Neural progenitor cell (in vitro differentiated cells): Measurements from ENCODE around the gene RHO. TPM values are rescaled to one million over a fixed set of nuclear protein-coding genes. Genes with fewer than 3 reads are reported as not detected.

Experiments
- DNase-seq: peaks from one replicate; pipeline ENCODE4 v3.0.0-alpha.2; 2016; ENCODE audit warnings: low spot score
- H2AFZ ChIP-seq: fragments of 200-600 bp; sonication (generic); replicated peaks from 2 replicates; pipeline ENCODE4 v1.6.1; 2016; ENCODE audit warnings: antibody characterized with exemption
- H3F3A ChIP-seq: fragments of 200-600 bp; sonication (generic); 2 replicates; pipeline ENCODE4 v1.6.1; 2016; ENCODE audit warnings: antibody characterized with exemption, low read depth
- H3K27ac ChIP-seq: fragments of 200-600 bp; sonication (generic); 2 replicates; pipeline ENCODE4 v1.5.1; 2016; ENCODE audit warnings: mild to moderate bottlenecking
- H3K27me3 ChIP-seq: fragments of 200-600 bp; sonication (generic); 2 replicates; pipeline ENCODE4 v1.6.1; 2016; ENCODE audit warnings: mild to moderate bottlenecking, moderate library complexity
- H3K36me3 ChIP-seq: fragments of 200-600 bp; sonication (generic); 2 replicates; pipeline ENCODE4 v1.5.1; 2016
- H3K4me1 ChIP-seq: fragments of 200-600 bp; sonication (generic); 2 replicates; pipeline ENCODE4 v1.6.1; 2016; ENCODE audit warnings: mixed run types
- H3K4me2 ChIP-seq: fragments of 200-600 bp; sonication (generic); 2 replicates; pipeline ENCODE4 v1.6.1; 2016
- H3K4me3 ChIP-seq: fragments of 200-600 bp; sonication (generic); 2 replicates; pipeline ENCODE4 v1.5.1; 2016
- H3K79me2 ChIP-seq: fragments of 200-600 bp; sonication (generic); 2 replicates; pipeline ENCODE4 v1.6.1; 2016; ENCODE audit warnings: low read depth
- H3K9ac ChIP-seq: fragments of 200-600 bp; sonication (generic); 2 replicates; pipeline ENCODE4 v1.6.1; 2016
- H3K9me3 ChIP-seq: fragments of 200-600 bp; sonication (generic); 2 replicates; pipeline ENCODE4 v1.5.1; 2016; ENCODE audit warnings: low read depth
- H4K20me1 ChIP-seq: fragments of 200-600 bp; sonication (generic); 2 replicates; pipeline ENCODE4 v1.6.1; 2016; ENCODE audit warnings: low read depth
- H3K27ac Mint-ChIP-seq: 3 replicates; pipeline ENCODE4 v1.8.0; 2021; ENCODE audit warnings: mixed read lengths
- H3K27me3 Mint-ChIP-seq: 2 replicates; pipeline ENCODE4 v1.8.0; 2022; ENCODE audit warnings: low read depth, mild to moderate bottlenecking, inconsistent platforms, moderate library complexity, mixed read lengths; ENCODE audit not compliant: insufficient read depth
- H3K36me3 Mint-ChIP-seq: 3 replicates; pipeline ENCODE4 v1.8.0; 2021; ENCODE audit warnings: mixed read lengths
- H3K4me1 Mint-ChIP-seq: 3 replicates; pipeline ENCODE4 v1.8.0; 2021; ENCODE audit warnings: mixed read lengths
- H3K4me3 Mint-ChIP-seq: 3 replicates; pipeline ENCODE4 v1.8.0; 2021; ENCODE audit warnings: mild to moderate bottlenecking, moderate library complexity, mixed read lengths
- H3K9me3 Mint-ChIP-seq: 3 replicates; pipeline ENCODE4 v1.8.0; 2020; ENCODE audit warnings: mixed read lengths
- CTCF ChIP-seq: fragments of 200-600 bp; sonication (generic); IDR thresholded peaks from 2 replicates; pipeline ENCODE4 v1.5.1; 2017; ENCODE audit warnings: antibody characterized with exemption, mild to moderate bottlenecking
- EZH2 ChIP-seq: fragments of 200-600 bp; sonication (generic); IDR thresholded peaks from 2 replicates; pipeline ENCODE4 v1.6.1; 2017; ENCODE audit warnings: antibody characterized with exemption, mild to moderate bottlenecking, moderate library complexity
- EZH2phosphoT487 ChIP-seq: fragments of 200-600 bp; sonication (generic); IDR thresholded peaks from 2 replicates; pipeline ENCODE4 v1.6.1; 2017; ENCODE audit warnings: antibody characterized with exemption
- total RNA-seq: library from RNA; depleted of rRNA; stranded (reverse); fragments of >200 nt; gene quantifications from 2 replicates; pipeline ENCODE4 v1.2.3, GENCODE V29; 2015; ENCODE audit warnings: low replicate concordance

The RHO gene
- total RNA-seq, 1 donor from 2014 or later: not detected

- no peak overlapping the region for H2AFZ ChIP-seq
- H3K27me3 ChIP-seq: no peaks in the 10 kb centered on the region
- no peaks in the 10 kb centered on the region for H3F3A ChIP-seq
- TF ChIP-seq EZH2 (no peak), CTCF (no peak), EZH2phosphoT487 (no peak)
- peak overlapping the region; percentile 6 for H3K27ac Mint-ChIP-seq
- no peaks in the 10 kb centered on the region for H4K20me1 ChIP-seq
- H3K36me3 Mint-ChIP-seq: no peaks in the 10 kb centered on the region
- H3K4me2 ChIP-seq: no peak overlapping the region
- H3K9me3 Mint-ChIP-seq: no peaks in the 10 kb centered on the region
- H3K27ac ChIP-seq: peak overlapping the region; percentile 53
- DNase-seq: no peak
- H3K4me1 Mint-ChIP-seq: peaks cover 25% of the 10 kb centered on the region
- no peak overlapping the region for H3K4me3 ChIP-seq
- no peaks in the 10 kb centered on the region for H3K36me3 ChIP-seq
- H3K79me2 ChIP-seq: no peaks in the 10 kb centered on the region
- no peak overlapping the region for H3K4me3 Mint-ChIP-seq
- H3K9ac ChIP-seq: no peak overlapping the region
- H3K27me3 Mint-ChIP-seq: peaks cover 2% of the 10 kb centered on the region
- H3K9me3 ChIP-seq: no peaks in the 10 kb centered on the region
- H3K4me1 ChIP-seq: peaks cover 27% of the 10 kb centered on the region
Observed at GRCh38 chr3:129560911-129561594, 32.6 kb downstream of the RHO start.

GRCh38 chr3:129561619-129562248, 33.3 kb downstream of the RHO start:
- Histone ChIP-seq H4K20me1 (no peaks in the 10 kb centered on the region), H3K4me3 (no peak overlapping the region), H3K4me2 (no peak overlapping the region), H3K36me3 (no peaks in the 10 kb centered on the region), H2AFZ (no peak overlapping the region), H3K4me1 (peaks cover 24% of the 10 kb centered on the region), H3K27ac (no peak overlapping the region), H3F3A (no peaks in the 10 kb centered on the region), H3K79me2 (no peaks in the 10 kb centered on the region), H3K9ac (no peak overlapping the region), H3K9me3 (no peaks in the 10 kb centered on the region), H3K27me3 (no peaks in the 10 kb centered on the region)
- no peaks in the 10 kb centered on the region for H3K9me3 Mint-ChIP-seq
- H3K27me3 Mint-ChIP-seq: peaks cover 2% of the 10 kb centered on the region
- no peaks in the 10 kb centered on the region for H3K36me3 Mint-ChIP-seq
- no peak for TF ChIP-seq EZH2
- TF ChIP-seq CTCF: no peak
- TF ChIP-seq EZH2phosphoT487: no peak
- H3K27ac Mint-ChIP-seq: peak overlapping the region; percentile 46
- H3K4me3 Mint-ChIP-seq: no peak overlapping the region
- H3K4me1 Mint-ChIP-seq: peaks cover 22% of the 10 kb centered on the region
- DNase-seq: no peak

- peaks cover 2% of the 10 kb centered on the region for H3K27me3 Mint-ChIP-seq
- H3K36me3 Mint-ChIP-seq: no peaks in the 10 kb centered on the region
- H3K9me3 ChIP-seq: no peaks in the 10 kb centered on the region
- H3K9me3 Mint-ChIP-seq: no peaks in the 10 kb centered on the region
- no peak overlapping the region for H3K9ac ChIP-seq
- H3K4me2 ChIP-seq: no peak overlapping the region
- no peak overlapping the region for H3K27ac Mint-ChIP-seq
- DNase-seq: no peak
- H3K4me3 Mint-ChIP-seq: no peak overlapping the region
- no peaks in the 10 kb centered on the region for H3K27me3 ChIP-seq
- H3K4me3 ChIP-seq: no peak overlapping the region
- H3K4me1 Mint-ChIP-seq: peaks cover 12% of the 10 kb centered on the region
- H3K36me3 ChIP-seq: no peaks in the 10 kb centered on the region
- H3K79me2 ChIP-seq: no peaks in the 10 kb centered on the region
- H4K20me1 ChIP-seq: no peaks in the 10 kb centered on the region
- no peak for TF ChIP-seq CTCF
- TF ChIP-seq EZH2phosphoT487: no peak
- H3K4me1 ChIP-seq: peaks cover 14% of the 10 kb centered on the region
- H3F3A ChIP-seq: no peaks in the 10 kb centered on the region
- no peak overlapping the region for H3K27ac ChIP-seq
- H2AFZ ChIP-seq: no peak overlapping the region
Observed at GRCh38 chr3:129562803-129563202, 34.4 kb downstream of the RHO start.
